HK-2 (cell line): Measurements from ENCODE around the gene PAMR1.

Experiments
- DNase-seq: peaks from one replicate; pipeline ENCODE4 v3.0.0-alpha.2; 2018; ENCODE audit not compliant: unreplicated experiment

PAMR1 gene

GRCh38 chr11:35402751-35403660 lies 122.4 kb downstream of the PAMR1 start:
- DNase-seq, result no peak

- no peak for DNase-seq
Measured at GRCh38 chr11:35398881-35399280, 126.5 kb downstream of the PAMR1 start.

GRCh38 chr11:35394941-35395340 lies 130.5 kb downstream of the PAMR1 start:
- no peak for DNase-seq

DNA sequence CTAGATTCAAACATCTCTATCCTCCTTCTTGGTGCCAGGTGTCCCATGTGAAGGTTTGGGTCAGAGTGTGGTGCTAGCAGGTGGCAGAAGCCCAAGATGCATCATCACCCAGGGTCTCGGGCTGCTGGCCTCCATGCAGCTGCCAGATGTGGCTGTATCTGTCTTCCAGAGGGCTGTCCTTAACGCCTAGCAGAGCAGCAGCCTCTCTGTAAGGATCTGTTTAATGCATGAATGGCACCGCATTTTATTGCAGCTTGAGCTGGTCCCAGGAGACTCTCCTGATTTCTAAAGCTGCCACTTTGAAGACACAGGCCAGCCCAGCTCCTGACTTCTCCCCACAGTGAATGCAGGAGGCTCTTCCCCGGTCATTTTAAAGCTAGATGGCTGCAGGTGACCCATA lies 132.3 kb downstream of the PAMR1 start:
- DNase-seq, result no peak

DNA sequence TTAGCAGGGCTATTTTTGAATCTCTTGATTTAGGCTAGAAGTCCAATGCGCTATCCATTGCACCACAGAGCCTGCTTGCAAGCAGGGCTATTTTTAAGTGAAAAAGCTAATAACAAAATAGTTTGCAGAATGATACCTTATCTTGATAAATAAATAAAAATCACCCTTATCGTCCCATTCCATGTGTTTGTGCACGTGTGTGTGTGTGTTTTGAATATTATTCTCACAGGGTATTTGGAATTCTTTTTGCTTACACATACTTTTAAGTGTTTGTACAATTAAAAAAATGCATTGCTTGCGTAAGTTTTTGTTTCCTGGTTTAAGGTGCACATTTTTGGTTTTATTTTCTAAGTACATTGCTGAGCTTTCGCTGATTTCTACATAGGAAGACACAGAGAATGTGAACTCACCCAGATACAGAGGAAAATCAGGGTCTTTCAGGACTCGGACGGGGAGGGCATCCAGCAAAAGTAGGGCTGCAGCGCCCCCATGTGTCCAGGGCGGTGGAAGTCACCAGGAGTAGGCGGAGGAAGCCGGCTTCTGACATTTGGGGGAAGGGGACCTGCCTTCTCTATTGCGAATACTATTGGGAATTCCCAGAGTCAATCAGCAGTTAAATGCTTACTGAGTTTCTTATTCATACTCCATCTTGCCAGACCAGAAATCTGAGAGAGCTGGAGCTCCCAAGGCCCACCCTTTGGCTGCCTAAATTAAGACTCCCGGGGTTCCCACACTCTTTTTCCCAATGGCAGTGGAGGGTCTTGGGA lies 133.3 kb downstream of the PAMR1 start:
- DNase-seq, result peak; percentile 65

DNA sequence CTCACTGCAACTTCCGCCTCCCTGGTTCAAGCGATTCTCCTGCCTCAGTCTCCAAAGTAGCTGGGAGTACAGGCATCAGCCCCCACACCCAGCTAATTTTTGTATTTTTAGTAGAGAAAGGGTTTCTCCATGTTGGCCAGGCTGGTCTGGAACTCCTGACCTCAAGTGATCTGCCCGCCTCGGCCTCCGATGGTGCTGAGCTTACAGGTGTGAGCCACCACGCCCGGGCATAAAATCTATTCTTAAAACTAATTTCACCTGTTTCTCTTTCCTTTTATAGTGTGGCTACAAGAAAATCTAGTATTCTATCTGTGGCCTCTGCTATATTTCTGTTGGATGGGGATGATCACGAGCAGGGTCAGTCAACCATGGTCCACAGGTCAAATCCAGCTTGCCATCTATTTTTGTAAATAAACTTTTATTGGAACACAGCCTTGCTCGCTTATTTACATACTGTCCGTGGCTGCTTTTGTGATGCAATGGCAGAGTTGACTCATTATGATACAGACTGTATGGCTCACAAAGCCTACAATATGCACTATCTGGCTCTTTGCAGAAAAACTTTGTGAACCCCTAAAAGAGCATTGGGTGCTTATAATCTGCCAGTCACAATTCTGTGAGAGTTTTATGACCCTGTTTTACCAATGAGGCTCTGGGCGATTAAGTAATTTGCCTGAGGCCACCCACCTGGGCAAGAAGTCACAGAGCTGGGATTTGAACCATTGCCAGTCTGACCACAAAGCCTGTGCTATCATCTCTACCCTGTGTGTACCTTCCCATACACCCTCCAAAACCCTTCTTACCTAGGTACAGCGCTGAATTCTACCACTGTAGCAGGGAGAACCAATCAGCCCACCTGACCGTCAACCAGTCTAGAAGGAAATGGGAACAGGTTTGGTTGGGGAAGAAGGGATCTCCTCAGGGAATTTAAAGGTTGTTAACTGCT lies 134.4 kb downstream of the PAMR1 start:
- DNase-seq, result no peak

DNA sequence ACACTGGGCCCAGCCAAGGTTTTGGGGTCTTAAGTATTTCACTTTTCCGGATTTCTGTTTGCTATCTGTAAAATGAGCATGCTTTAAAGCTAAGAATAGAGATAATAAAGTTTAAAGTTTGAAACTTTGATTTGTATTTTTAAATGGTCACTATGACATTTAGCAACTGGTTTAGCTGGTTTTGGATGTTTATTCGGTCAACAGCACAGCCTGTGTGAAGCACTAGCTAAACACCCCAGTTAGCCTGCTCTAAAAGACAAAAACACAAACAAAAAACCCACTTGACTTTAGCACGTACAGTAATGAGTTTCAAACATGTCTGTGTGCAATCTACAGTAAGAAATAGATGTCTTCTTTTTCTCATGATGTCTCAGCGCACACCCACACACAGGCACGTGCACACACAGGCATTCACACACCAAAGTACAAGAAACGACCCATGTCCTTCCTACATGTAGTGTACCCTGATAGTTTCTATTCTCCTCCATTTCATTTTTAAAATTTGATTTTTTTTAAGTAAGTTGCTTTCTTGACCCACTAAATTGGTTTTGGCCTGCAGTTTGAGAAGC lies 135.4 kb downstream of the PAMR1 start:
- no peak for DNase-seq

- DNase-seq, result no peak
Measured at GRCh38 chr11:35389112-35389511, 136.3 kb downstream of the PAMR1 start.

- DNase-seq, result no peak
Measured at GRCh38 chr11:35388061-35388460, 137.4 kb downstream of the PAMR1 start.

DNA sequence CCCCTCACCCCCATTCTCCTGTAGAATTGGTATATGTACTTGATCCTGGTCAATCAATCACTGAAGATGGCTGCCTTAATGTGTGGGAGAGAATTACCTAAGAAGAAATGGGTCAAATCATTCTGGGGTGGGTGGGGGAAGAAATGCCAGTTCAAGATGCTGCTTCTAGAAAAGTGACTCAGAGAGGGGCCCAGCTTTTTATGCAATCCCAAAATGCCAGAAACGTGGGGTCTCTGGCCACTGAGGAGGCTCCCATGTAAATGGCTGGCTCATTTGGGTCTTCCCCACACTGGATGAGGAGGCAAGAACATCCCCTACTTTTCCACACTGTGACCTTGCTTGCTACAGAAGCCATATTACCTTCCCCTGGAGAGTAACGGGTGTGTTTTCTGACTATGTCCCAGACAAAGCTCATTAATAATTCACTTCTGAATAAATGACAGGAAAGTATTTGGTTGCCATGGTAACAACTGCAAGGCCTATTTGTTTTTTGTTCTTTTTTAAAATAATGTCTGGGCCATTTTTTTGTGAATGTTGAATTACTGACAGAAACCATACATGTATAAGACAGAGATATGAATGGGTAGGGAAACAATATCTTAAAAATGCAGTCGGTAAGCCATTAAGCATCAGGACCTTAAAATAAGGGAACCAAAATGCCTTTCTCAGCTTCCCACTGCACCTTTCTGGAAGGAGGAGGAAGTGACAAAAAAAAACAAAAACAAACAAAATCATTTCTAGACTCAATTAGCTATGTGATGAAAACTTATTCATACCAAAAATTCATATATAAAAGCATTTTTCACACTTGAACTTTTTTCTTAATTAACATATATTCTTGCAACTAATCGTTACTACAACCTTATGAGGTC lies 138.1 kb downstream of the PAMR1 start:
- DNase-seq, result no peak

GRCh38 chr11:35383953-35384352 lies 141.5 kb downstream of the PAMR1 start:
- no peak for DNase-seq
